GM19099 (cell line): Measurements from ENCODE around the gene CCNY.

Experiments
- POLR2A ChIP-seq: IDR thresholded peaks from 3 replicates; pipeline ENCODE4 v1.6.1; 2011; ENCODE audit warnings: low read depth; ENCODE audit not compliant: insufficient read length; ENCODE audit errors: extremely low read depth

Gene CCNY

GRCh38 chr10:35443858-35444257 is 107.5 kb downstream of the CCNY start:
- no peak for TF ChIP-seq POLR2A

GRCh38 chr10:35445150-35445884 is 109.0 kb downstream of the CCNY start:
- TF ChIP-seq POLR2A: no peak

- no peak for TF ChIP-seq POLR2A
These were observed 110.1 kb downstream of the CCNY start for GRCh38 chr10:35446439-35446838.

- TF ChIP-seq POLR2A: no peak
These were observed 111.5 kb downstream of the CCNY start for GRCh38 chr10:35447693-35448407.

GRCh38 chr10:35448687-35449662 is 112.7 kb downstream of the CCNY start:
- no peak for TF ChIP-seq POLR2A

- no peak for TF ChIP-seq POLR2A
These were observed 113.6 kb downstream of the CCNY start for GRCh38 chr10:35449944-35450343.

- TF ChIP-seq POLR2A: no peak
These were observed 115.1 kb downstream of the CCNY start for GRCh38 chr10:35451151-35452016.

GRCh38 chr10:35452171-35452570 is 115.9 kb downstream of the CCNY start:
- no peak for TF ChIP-seq POLR2A

- no peak for TF ChIP-seq POLR2A
These were observed 116.5 kb downstream of the CCNY start for GRCh38 chr10:35452847-35453246.

GRCh38 chr10:35453855-35454532 is 117.7 kb downstream of the CCNY start:
- no peak for TF ChIP-seq POLR2A

GRCh38 chr10:35456153-35456720 is 119.9 kb downstream of the CCNY start:
- no peak for TF ChIP-seq POLR2A

GRCh38 chr10:35456784-35457183 is 120.5 kb downstream of the CCNY start:
- TF ChIP-seq POLR2A: no peak
